K562 (cell line): ENCODE data around the gene DPP10. TPM values are rescaled to one million over a fixed set of nuclear protein-coding genes. Genes with fewer than 3 reads are reported as not detected.
A peak's percentile ranks its signal among the peaks of the same experiment; 100 is the strongest.
"Not testable (repeated sequence)": the region's sequence is repeated elsewhere in the genome, so short reads cannot be mapped to it uniquely, and the experiment has no call there.

Experiments used
- ATAC-seq: fragments of 200-7000 bp; cut with Tn5 transposase; 3 replicates; pipeline ENCODE4 v1.9.1; 2020; ENCODE audit warnings: moderate library complexity
- BruUV-seq: library from RNA; stranded (reverse); fragments of 400-500 nt; replicated peaks from 2 replicates; lab custom pipeline; 2021; lab: Mats Ljungman, UMichigan
- CTCF ChIA-PET: fragments of 300-600 bp; formaldehyde crosslinking; extraction: SDS; loops from one replicate; lab custom pipeline; 2021; ENCODE audit warnings: low intra/inter-chr PET ratio; lab: Yijun Ruan, JAX
- POLR2A ChIA-PET: fragments of 300-600, 350-650 bp; sonication (Branson Sonifier 250); formaldehyde crosslinking; extraction: SDS; loops from one replicate; lab custom pipeline; 2021; ENCODE audit warnings: antibody characterized with exemption, inconsistent platforms; lab: Yijun Ruan, JAX
- DNase-seq, 4 experiments: peaks; one replicate each; pipeline versions ENCODE4 v3.0.0 to v3.0.0-alpha.2; 2011 to 2018; ENCODE audit warnings: low spot score in 3 of 4, mixed read lengths in 3 of 4; ENCODE audit errors: extremely low read depth in 1 of 4
- FAIRE-seq: peaks from 2 replicates; lab custom pipeline; 2011; peaks lifted over from hg19 to GRCh38; lab: Jason Lieb, UNC
- H2AFZ ChIP-seq: 2 replicates; pipeline ENCODE4 v1.6.0; 2011; ENCODE audit warnings: low read depth, low read length, control low read depth, inconsistent platforms
- H3K27ac ChIP-seq: fragments of 200-600 bp; 3 replicates; pipeline ENCODE4 v1.8.0; 2011; ENCODE audit warnings: low read depth, mild to moderate bottlenecking, control low read depth, inconsistent platforms, low read length, moderate library complexity, mixed read lengths; ENCODE audit errors: extremely low read depth
- H3K27me3 ChIP-seq, 2 experiments: fragments of 300-600 bp in 1 of 2; 2 replicates in 1 of 2; 3 replicates in 1 of 2; pipeline versions ENCODE4 v1.6.0 to v1.8.0; 2011; ENCODE audit warnings: inconsistent platforms in 2 of 2, low read length in 2 of 2, mild to moderate bottlenecking in 1 of 2, mixed read lengths in 1 of 2, moderate library complexity in 1 of 2; ENCODE audit not compliant: control insufficient read depth in 2 of 2, insufficient read depth in 2 of 2
- H3K36me3 ChIP-seq: fragments of 300-600 bp; 3 replicates; pipeline ENCODE4 v1.8.0; 2011; ENCODE audit warnings: mild to moderate bottlenecking, low read length, inconsistent platforms; ENCODE audit not compliant: control insufficient read depth, insufficient read depth
- H3K4me1 ChIP-seq, 2 experiments: fragments of 200-600 bp in 1 of 2; replicated peaks in 1 of 2; 2 replicates in 1 of 2; 3 replicates in 1 of 2; pipeline versions ENCODE4 v1.5.1 to v1.8.0; 2011; ENCODE audit warnings: inconsistent platforms in 2 of 2, low read length in 2 of 2, mild to moderate bottlenecking in 1 of 2, mixed read lengths in 1 of 2, moderate library complexity in 1 of 2; ENCODE audit not compliant: control insufficient read depth in 2 of 2, insufficient read depth in 2 of 2
- H3K4me2 ChIP-seq: 2 replicates; pipeline ENCODE4 v1.6.1; 2011; ENCODE audit warnings: low read length, control low read depth, inconsistent platforms, mixed read lengths; ENCODE audit not compliant: insufficient read depth
- H3K4me3 ChIP-seq: fragments of 200-600 bp; sonication (generic), shearing (Covaris generic); 2 replicates; pipeline ENCODE4 v1.5.1; 2016; ENCODE audit warnings: control low read depth, inconsistent platforms
- H3K79me2 ChIP-seq: fragments of 200-600 bp; 3 replicates; pipeline ENCODE4 v1.8.0; 2011; ENCODE audit warnings: low read length, inconsistent platforms; ENCODE audit not compliant: control insufficient read depth, insufficient read depth
- H3K9ac ChIP-seq, 2 experiments: 2 replicates each; pipeline versions ENCODE4 v1.6.0 to v1.6.1; 2011; ENCODE audit warnings: low read depth in 2 of 2, low read length in 2 of 2, control low read depth in 1 of 2, inconsistent platforms in 1 of 2, mild to moderate bottlenecking in 1 of 2, mixed read lengths in 1 of 2; ENCODE audit not compliant: insufficient read depth in 1 of 2
- H3K9me1 ChIP-seq: one replicate; pipeline ENCODE4 v1.6.0; 2011; ENCODE audit warnings: inconsistent platforms, mild to moderate bottlenecking, low read length, moderate library complexity; ENCODE audit not compliant: control insufficient read depth, insufficient read depth
- H3K9me3 ChIP-seq: replicated peaks from 2 replicates; pipeline ENCODE4 v1.5.1; 2011; ENCODE audit warnings: low read depth, low read length, inconsistent platforms; ENCODE audit not compliant: control insufficient read depth, insufficient read depth
- H4K20me1 ChIP-seq: replicated peaks from 2 replicates; pipeline ENCODE4 v1.6.1; 2011; ENCODE audit warnings: low read length, inconsistent platforms, mixed read lengths; ENCODE audit not compliant: control insufficient read depth, insufficient read depth
- MED1 ChIP-seq: sonication (generic); formaldehyde crosslinking; IDR thresholded peaks from 2 replicates; pipeline ENCODE4 v1.8.1; 2023; ENCODE audit warnings: missing genetic modification reagents, borderline replicate concordance
- RCOR1 ChIP-seq, 2 experiments: IDR thresholded peaks; 2 replicates each; pipeline ENCODE4 v1.6.1; 2012; ENCODE audit warnings: low read depth in 2 of 2, low read length in 2 of 2, borderline replicate concordance in 1 of 2, improper control_type of control experiment in 1 of 2
- ZNF146 ChIP-seq: IDR thresholded peaks from one replicate; pipeline ENCODE4 v1.6.1; 2018; ENCODE audit warnings: missing compliant biosample characterization; ENCODE audit not compliant: unreplicated experiment
- ZNF354B ChIP-seq: fragments of 250-450 bp; sonication (Bioruptor Pico); IDR thresholded peaks from 2 replicates; pipeline ENCODE4 v1.4.0; 2020
- WGBS: fragments of 100-300 bp; shearing (Covaris generic); methylation state at CpG from one replicate; pipeline ENCODE4 v1.1.6; 2016; ENCODE audit warnings: low coverage, mixed read lengths; ENCODE audit not compliant: insufficient coverage; ENCODE audit errors: missing lambda C conversion rate; 5-methylcytosine and 5-hydroxymethylcytosine counted together
- in situ Hi-C: fragments of 300-500 bp; cut with MboI; formaldehyde crosslinking; loops from 4 replicates; pipeline ENCODE4 v1.15.0; 2018; ENCODE audit warnings: inconsistent platforms, mixed read lengths
- intact Hi-C: fragments of 100-400 bp; cut with micrococcal nuclease; formaldehyde crosslinking; loops from 2 replicates; pipeline ENCODE4 v1.14.2; 2022
- polyA plus RNA-seq, 8 experiments: library from polyadenylated mRNA; depleted of rRNA in 4 of 8; stranded (reverse) in 5 of 8; unstranded in 3 of 8; fragments of >200 nt; fragmentation: Nextera tagmentation in 2 of 8; fragmentation: Illumina TruSeq in 1 of 8; extraction: Ambion mirVana in 2 of 8; extraction: Trizol in 1 of 8; gene quantifications; 2 replicates each; pipeline versions ENCODE4 v1.2.1 to v1.2.3, GENCODE V29; 2011 to 2014; ENCODE audit warnings: inconsistent platforms in 1 of 8, missing spikeins in 1 of 8
- total RNA-seq, 7 experiments: library from RNA; depleted of rRNA in 6 of 7; stranded (reverse); fragments of >200 nt in 6 of 7; fragmentation: Illumina TruSeq in 2 of 7; extraction: Trizol in 2 of 7; gene quantifications; 2 replicates each; pipeline versions ENCODE4 v1.2.1 to v1.2.3, GENCODE V29; 2011 to 2021; ENCODE audit warnings: low replicate concordance in 1 of 7
- TF ChIP-seq, protein P1 (sequence below), 2 experiments: IDR thresholded peaks in 1 of 2; conservative IDR thresholded peaks in 1 of 2; 2 replicates each; pipeline ENCODE4 v1.6.1; 2016; ENCODE audit warnings: low read depth in 2 of 2, mild to moderate bottlenecking in 1 of 2, missing compliant biosample characterization in 1 of 2, missing genetic modification characterization in 1 of 2, moderate library complexity in 1 of 2

The DPP10 gene
- total and polyA plus RNA-seq, 9 of the 15 experiments (the other 6 are each of a cell fraction or from before 2014, with no cell fraction given), result not detected

- no peak for TF ChIP-seq MED1
- no peak for TF ChIP-seq RCOR1 (IDR thresholded peaks at IDR 0.05; ENCODE audit: borderline replicate concordance in 1 of 2, low read depth in 2 of 2, low read length in 2 of 2)
- TF ChIP-seq ZNF354B (CRISPR knock-in tag), result no peak
- TF ChIP-seq, protein P1, sequence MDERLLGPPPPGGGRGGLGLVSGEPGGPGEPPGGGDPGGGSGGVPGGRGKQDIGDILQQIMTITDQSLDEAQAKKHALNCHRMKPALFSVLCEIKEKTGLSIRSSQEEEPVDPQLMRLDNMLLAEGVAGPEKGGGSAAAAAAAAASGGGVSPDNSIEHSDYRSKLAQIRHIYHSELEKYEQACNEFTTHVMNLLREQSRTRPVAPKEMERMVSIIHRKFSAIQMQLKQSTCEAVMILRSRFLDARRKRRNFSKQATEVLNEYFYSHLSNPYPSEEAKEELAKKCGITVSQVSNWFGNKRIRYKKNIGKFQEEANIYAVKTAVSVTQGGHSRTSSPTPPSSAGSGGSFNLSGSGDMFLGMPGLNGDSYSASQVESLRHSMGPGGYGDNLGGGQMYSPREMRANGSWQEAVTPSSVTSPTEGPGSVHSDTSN (CRISPR knock-in tag; IDR thresholded peaks at IDR 0.05; ENCODE audit: low read depth), result no peak
- TF ChIP-seq, protein P1 (tag; conservative IDR thresholded peaks at IDR 0.05; ENCODE audit: low read depth), result no peak
These were observed 36.1 kb upstream of the DPP10 start (continued) for GRCh38 chr2:114406347-114406746.

- H2AFZ ChIP-seq, H3K9me3 ChIP-seq, H3K4me3 ChIP-seq, H3K9me1 ChIP-seq, in situ Hi-C loops, H4K20me1 ChIP-seq, BruUV-seq, CTCF ChIA-PET, H3K4me2 ChIP-seq, intact Hi-C loops, ATAC-seq, H3K79me2 ChIP-seq, H3K27ac ChIP-seq, POLR2A ChIA-PET, DNase-seq, H3K36me3 ChIP-seq, H3K4me1 ChIP-seq, H3K9ac ChIP-seq, H3K27me3 ChIP-seq, FAIRE-seq: not testable (repeated sequence)
- WGBS, result 4% methylated on average over 2 of the region's 5 CpGs
- TF ChIP-seq ZNF146 (CRISPR knock-in tag), result peak; percentile 51
These were observed 35.1 kb upstream of the DPP10 start for GRCh38 chr2:114407353-114407752.
